Glomerular visceral epithelial cell (primary cell): Measurements from ENCODE around the gene IL21.
A peak's percentile ranks its signal among the peaks of the same experiment; 100 is the strongest.

Experiments used
- DNase-seq: peaks from one replicate; pipeline ENCODE4 v3.0.0-alpha.2; 2016; ENCODE audit errors: extremely low spot score

Gene IL21

GRCh38 chr4:122633211-122633610, 12.3 kb upstream of the IL21 start:
- DNase-seq, result no peak

- no peak for DNase-seq
These were observed 11.7 kb upstream of the IL21 start for GRCh38 chr4:122632396-122633143.

GRCh38 chr4:122625156-122625555, 4.3 kb upstream of the IL21 start:
- DNase-seq, result no peak

DNA sequence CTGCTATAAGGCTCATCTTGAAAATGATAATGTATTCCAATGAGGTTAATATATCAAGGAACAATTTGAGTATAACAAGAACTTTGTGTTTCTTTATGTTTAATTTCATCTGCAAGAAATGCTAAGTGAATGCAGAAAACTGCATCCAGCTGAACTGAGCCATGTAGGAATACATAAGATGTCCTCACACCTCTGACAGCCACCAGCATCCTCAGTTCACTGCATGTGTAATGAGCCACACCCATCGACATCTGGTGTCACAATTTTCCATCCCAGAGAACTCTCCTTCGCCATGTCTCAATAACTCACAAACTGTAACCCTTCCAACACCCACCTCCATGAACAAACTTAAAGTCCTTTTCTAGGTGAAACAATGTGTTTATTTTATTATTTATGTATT, 3.3 kb upstream of the IL21 start:
- DNase-seq, result no peak

GRCh38 chr4:122623637-122624166, 2.8 kb upstream of the IL21 start:
- no peak for DNase-seq

DNA sequence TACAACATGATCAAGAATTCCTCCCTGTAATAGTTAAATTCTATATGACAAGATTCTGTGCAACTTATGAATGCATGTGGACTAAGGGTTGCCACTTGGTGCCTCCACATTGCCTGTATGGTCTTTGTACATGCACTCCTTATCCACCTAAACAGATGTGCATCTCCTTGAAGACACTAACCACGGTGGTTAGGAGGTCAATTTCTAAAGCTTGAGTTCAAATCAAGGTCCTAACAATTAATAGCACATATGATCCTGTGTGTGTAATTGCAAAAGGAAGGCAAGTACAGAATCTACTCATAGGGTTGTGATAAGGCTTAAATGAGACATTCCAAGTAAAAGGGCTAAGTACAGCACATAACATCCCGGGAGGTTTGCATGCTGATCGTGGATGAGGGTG, 1.5 kb upstream of the IL21 start:
- DNase-seq, result no peak

- DNase-seq, result no peak
These were observed 1.3 kb downstream of the IL21 start for GRCh38 chr4:122619611-122620010.

DNA sequence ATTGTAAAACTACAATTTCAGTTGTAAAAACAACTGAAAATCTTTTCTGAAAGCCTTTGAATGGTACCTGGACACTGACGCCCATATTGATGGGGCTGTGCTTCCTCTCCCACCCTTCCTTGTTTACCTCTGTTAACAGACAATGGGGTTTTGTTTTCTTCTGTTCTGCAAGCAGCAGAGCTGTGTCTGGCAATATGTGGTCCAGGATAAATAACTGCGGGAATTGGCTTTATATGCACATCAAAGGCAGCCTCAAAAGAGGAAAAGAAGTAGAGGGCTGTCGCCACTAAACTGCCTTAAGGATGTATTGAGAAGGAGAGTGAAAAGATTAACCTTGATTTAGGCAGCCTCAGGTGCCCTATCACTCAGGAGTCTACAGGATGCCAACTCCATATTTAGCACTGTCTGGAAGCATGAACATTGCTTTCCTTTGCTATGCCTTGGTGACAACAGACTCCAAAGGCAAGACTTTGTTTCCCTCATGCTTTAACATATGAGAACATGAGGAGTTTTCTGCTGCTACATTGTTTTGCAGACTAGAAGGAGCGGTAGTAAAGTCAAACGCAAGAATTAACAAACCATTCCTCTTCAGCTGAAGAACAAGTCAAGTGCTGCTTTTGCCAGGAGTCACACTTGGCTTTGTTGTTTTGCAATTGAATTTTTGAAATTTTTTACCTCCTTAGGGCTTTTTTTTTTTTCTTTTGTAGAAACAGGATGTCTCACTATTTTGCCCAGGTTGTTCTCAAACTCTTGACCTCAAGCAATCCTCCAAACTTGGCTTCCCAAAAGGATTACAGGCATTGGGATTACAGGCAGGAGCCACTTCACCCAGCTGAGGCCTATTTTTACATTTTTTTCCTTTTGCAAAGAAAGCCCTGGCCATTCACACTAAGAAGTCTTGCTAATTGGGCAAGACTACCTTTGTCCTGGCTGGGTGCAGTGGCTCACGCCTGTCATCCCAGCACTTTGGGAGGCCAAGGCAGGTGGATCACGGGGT, 3.0 kb downstream of the IL21 start:
- DNase-seq, result no peak

DNA sequence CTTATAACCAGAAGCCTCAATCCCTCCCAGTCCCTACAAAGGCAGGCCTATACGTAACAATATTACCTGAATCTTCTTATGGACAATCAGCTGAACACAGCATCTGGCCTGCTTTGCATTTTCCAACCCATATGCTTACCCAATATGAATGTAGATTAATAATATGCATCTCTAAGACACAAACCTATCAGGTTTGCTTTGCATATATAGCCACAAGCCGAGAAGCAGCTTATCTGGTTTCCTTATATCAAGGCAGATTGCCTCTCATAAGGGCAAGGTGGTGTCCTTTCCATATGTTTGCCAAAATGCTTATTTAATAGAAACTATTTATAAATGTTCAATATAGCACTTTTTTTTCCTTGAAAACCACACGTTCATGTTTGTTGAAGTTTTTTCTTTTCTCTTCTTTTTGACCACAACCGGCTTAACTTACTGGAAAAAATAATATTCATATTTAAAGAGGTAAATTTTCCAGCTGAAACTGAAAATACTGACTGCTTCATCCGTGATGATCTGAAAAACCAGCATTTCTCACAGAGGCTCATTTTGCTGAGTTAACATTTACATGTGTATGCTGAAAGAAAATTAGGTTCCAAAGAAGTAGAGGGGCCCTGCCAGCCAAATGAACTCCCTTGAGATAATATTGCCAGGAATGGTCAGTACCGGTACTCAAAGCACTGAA, 3.8 kb downstream of the IL21 start:
- DNase-seq, result no peak

GRCh38 chr4:122614621-122615020, 6.2 kb downstream of the IL21 start:
- DNase-seq, result no peak

DNA sequence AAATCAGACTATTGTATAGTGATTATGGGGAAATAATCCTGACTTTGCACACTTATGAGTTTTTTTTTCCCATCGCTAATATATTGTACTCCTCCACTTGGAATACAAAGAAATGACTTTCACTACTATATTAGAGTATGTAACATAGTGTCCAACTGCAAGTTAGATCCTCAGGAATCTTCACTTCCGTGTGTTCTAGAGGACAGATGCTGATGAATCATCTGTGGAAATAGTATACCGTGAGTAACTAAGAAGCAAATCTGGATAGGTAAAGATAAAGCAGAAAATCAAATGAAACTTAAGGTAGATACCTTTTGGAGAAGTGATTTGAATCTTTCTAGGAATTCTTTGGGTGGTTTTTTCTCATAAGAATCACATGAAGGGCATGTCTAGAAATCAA, 8.3 kb downstream of the IL21 start:
- no peak for DNase-seq

DNA sequence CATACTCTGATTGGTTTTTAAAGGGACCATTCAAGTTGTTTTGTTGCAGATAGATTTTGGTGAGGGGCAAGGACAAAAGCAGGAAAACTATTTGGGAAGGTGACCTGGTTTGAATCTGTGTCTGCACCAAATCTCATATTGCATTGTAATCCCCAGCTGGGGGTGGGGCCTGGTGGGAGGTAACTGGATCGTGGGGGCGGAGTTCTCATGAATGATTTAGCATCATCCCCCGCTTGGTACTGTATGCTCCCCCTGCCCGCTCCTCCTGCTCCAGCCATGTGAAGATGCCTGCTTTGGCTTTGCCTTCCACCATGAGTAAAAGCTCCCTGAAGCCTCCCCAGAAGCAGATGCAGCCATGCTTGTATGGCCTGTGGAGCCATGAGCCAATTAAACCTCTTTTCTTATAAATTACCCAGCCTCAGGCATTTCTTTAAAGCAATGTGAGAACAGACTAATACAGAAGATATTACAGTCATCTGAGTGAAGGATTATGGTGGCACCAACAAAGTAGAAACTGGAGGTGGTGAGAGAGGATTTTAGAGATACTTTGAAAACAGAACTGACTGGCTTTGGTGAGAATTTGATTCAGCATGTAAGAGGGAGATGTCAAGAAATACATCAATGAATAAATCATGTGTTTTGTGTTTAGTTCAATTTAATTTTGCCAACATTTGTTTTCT, 14.4 kb downstream of the IL21 start:
- DNase-seq, result no peak

DNA sequence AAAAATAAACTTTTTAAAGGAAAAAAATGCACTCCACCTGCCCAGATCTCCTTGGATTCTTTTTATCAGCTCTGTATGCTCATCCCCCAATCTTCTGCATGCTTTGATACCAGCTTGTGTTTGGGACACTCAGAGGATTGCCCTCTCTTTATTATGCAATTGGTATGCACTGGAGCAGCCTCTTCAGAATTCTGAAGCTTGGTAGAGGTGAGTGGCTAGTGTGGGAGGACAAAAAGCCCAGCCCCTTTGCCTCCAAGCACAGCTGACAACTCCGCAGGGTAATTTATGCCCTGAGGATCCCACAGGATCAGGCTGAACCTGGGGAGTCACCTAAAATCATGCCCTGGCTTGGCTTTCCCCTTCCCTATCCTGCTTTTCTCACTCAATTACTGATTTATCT, 16.7 kb downstream of the IL21 start:
- no peak for DNase-seq

GRCh38 chr4:122603156-122603574, 17.7 kb downstream of the IL21 start:
- DNase-seq, result no peak

DNA sequence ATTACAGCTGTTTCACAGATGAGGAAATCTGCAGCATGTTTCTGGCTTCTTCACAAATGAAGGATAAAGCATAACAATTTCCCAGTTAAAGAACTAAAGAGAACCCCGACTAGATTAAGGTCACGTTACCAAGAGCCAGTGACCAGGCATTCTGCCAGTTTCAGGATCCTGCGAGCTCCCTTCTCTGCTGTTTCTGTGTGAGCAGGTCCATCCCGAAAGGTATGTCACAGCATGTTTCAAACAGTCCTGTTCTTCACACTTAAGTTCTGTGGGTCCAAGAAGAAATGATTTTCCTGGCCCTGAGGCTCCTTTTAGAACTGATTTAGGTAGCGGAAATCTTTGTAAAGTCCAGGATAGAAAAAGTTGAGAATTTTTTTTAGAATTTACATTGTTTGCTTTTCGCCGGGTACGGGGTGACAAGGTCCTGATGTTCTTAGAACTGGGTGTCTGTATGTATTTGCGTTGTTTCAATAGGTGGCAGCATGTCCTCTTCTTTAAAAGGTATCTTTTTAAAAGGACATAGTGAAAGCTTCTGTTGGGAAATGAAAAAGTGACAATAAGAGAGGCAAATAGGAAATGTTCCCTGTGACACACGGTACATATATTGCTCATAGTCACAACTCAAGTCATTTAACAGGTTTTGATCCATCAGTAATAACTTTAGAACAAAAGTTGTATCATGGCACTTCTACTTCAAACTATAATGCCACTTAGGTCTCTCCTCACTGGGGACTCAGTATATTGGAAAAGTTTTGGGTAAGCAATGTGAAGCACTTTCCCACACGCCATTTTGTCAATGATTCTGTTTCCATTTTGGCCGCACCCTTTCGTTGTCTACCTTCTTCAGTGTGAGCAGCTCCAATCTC, 18.4 kb downstream of the IL21 start:
- peak; percentile 49 for DNase-seq

DNA sequence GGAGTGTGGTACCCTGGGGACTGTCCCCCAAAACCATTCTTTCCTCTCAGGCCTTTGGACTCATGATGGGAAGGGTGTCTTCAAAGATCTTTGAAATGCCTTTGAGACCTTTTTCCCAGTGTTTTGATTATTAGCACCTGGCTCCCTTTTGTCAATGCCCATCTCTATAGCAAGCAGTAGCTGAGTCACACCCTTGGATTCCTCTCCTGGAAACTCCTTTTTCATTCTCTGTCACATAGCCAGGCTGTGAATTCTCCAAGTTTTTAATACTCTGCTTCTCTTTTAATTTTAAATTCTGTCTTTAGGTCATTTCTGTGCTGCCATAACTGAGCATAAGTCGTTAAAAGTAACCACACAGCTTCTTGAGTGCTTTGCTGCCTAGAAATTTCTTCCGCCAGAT, 29.7 kb downstream of the IL21 start:
- no peak for DNase-seq

DNA sequence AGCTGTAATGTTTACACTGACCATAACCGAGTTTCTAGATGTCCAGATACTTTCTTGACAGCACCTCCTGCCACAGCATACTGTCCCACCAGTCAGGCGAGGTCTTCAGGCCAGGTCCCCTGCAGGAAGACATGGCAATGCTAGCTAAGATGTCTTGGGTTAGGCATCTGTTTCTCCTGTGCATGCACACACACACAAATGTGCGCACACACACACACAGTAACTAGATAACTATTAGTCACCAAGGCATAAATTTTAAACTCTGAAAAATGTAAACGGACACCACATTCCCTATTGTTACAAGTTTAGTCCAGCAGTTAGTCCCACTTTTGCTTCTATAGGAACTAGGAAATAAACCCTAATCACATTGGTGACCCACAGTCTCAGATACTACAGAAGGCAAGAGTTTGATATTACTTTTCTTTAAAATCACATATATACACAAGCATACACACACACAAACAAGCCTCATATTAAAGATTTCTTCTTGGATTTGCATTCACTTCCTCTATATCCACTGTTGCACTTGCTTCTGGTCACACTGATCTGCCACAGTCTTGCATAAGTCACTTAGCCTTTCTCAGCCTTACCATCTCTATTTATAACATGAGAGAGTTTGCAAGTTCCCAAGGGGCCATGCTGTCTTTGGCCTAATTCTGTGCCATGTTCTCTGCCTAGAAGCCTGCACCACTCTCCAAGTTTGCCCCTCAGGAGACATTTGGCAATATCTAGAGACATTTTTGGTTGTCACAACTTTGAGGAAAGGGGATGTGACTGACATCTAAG, 32.2 kb downstream of the IL21 start:
- no peak for DNase-seq

DNA sequence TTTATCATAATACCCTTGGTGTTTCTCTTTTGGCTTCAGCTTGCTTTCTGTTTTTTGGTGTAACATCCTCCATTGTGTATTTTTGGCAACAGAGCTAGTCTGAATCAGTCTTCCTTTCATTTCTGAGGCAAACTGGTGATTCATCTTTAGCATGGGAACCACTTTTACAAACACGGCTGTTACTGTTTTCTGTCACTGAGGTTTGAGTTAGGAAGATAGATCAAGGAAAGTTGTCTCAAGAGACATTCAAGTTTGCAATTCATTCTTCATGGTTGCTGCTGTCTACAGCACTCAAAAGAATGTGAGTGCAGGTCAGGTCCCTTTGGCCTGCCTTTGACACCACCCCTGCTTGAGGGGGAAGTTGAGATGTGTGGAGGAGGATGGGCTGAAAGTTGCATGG, 36.3 kb downstream of the IL21 start:
- DNase-seq, result peak; percentile 33

- no peak for DNase-seq
These were observed 37.0 kb downstream of the IL21 start for GRCh38 chr4:122583906-122584305.
